Chondrocyte (in vitro differentiated cells): Measurements from ENCODE around the gene FBXL17. TPM values are rescaled to one million over a fixed set of nuclear protein-coding genes. Genes with fewer than 3 reads are reported as not detected.

Experiments
- DNase-seq: peaks from one replicate; pipeline ENCODE4 v3.0.0; 2021; ENCODE audit warnings: mixed read lengths, low spot score
- H3K27ac Mint-ChIP-seq: one replicate; pipeline ENCODE4 v1.8.0; 2021; ENCODE audit warnings: mild to moderate bottlenecking, moderate library complexity, mixed read lengths; ENCODE audit not compliant: unreplicated experiment
- H3K27me3 Mint-ChIP-seq: 2 replicates; pipeline ENCODE4 v1.8.0; 2021; ENCODE audit warnings: low read depth, mixed read lengths
- H3K36me3 Mint-ChIP-seq: 2 replicates; pipeline ENCODE4 v1.8.0; 2021; ENCODE audit warnings: low read depth, mixed read lengths
- H3K4me1 Mint-ChIP-seq: 2 replicates; pipeline ENCODE4 v1.8.0; 2021; ENCODE audit warnings: low read depth, mild to moderate bottlenecking, mixed read lengths
- H3K4me3 Mint-ChIP-seq: one replicate; pipeline ENCODE4 v1.8.0; 2021; ENCODE audit warnings: mild to moderate bottlenecking, moderate library complexity, mixed read lengths; ENCODE audit not compliant: unreplicated experiment
- H3K9me3 Mint-ChIP-seq: 2 replicates; pipeline ENCODE4 v1.8.0; 2021; ENCODE audit warnings: low read depth, mixed read lengths
- total RNA-seq: library from RNA; stranded (reverse); gene quantifications from 3 replicates; pipeline ENCODE4 v1.2.1, GENCODE V29; 2021
- TF ChIP-seq, protein P1 (sequence below): fragments of 200-600 bp; sonication (generic); IDR thresholded peaks from 2 replicates; pipeline ENCODE4 v1.5.0; 2021; ENCODE audit warnings: antibody characterized with exemption, mild to moderate bottlenecking, moderate library complexity

FBXL17 gene
- total RNA-seq, 1 donor from 2014 or later: 15.3 TPM

GRCh38 chr5:107969847-107970246 lies 412.1 kb downstream of the FBXL17 start:
- H3K27me3 Mint-ChIP-seq: no peaks in the 10 kb centered on the region
- H3K4me3 Mint-ChIP-seq: no peak overlapping the region
- TF ChIP-seq, protein P1, sequence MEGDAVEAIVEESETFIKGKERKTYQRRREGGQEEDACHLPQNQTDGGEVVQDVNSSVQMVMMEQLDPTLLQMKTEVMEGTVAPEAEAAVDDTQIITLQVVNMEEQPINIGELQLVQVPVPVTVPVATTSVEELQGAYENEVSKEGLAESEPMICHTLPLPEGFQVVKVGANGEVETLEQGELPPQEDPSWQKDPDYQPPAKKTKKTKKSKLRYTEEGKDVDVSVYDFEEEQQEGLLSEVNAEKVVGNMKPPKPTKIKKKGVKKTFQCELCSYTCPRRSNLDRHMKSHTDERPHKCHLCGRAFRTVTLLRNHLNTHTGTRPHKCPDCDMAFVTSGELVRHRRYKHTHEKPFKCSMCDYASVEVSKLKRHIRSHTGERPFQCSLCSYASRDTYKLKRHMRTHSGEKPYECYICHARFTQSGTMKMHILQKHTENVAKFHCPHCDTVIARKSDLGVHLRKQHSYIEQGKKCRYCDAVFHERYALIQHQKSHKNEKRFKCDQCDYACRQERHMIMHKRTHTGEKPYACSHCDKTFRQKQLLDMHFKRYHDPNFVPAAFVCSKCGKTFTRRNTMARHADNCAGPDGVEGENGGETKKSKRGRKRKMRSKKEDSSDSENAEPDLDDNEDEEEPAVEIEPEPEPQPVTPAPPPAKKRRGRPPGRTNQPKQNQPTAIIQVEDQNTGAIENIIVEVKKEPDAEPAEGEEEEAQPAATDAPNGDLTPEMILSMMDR: no peak
- H3K36me3 Mint-ChIP-seq: no peaks in the 10 kb centered on the region
- H3K9me3 Mint-ChIP-seq: no peaks in the 10 kb centered on the region
- DNase-seq: no peak
- no peak overlapping the region for H3K27ac Mint-ChIP-seq
- H3K4me1 Mint-ChIP-seq: peaks cover 28% of the 10 kb centered on the region

GRCh38 chr5:107968998-107969397 lies 412.9 kb downstream of the FBXL17 start:
- no peaks in the 10 kb centered on the region for H3K9me3 Mint-ChIP-seq
- peak overlapping the region; percentile 58 for H3K27ac Mint-ChIP-seq
- H3K4me1 Mint-ChIP-seq: peaks cover 23% of the 10 kb centered on the region
- no peaks in the 10 kb centered on the region for H3K36me3 Mint-ChIP-seq
- TF ChIP-seq, protein P1: no peak
- DNase-seq: no peak
- H3K4me3 Mint-ChIP-seq: no peak overlapping the region
- H3K27me3 Mint-ChIP-seq: no peaks in the 10 kb centered on the region

DNA sequence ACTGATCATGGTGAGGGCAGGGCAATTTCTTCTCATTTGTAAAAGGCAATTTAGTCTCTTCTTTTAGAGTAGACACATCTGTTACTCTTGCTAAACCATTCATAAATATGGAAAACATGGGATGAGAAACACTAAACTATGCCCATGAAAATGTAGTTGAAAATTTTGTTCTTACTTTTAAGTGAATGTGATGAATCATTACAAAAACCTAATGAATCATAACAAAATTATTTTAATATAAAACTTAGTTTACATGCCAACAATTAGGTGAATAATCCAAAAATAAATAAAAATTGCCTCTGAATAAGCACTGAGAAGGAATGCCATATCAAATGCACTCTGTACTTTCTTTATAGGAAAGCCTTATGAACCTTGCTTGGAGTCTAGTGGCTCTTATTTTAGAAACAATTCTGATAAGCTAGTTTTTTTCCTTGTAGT lies 413.5 kb downstream of the FBXL17 start:
- Mint-ChIP-seq H3K9me3 (no peaks in the 10 kb centered on the region), H3K27me3 (no peaks in the 10 kb centered on the region), H3K27ac (peak overlapping the region; percentile 58), H3K4me3 (no peak overlapping the region), H3K4me1 (peaks cover 23% of the 10 kb centered on the region), H3K36me3 (no peaks in the 10 kb centered on the region)
- TF ChIP-seq, protein P1: no peak
- DNase-seq: no peak

DNA sequence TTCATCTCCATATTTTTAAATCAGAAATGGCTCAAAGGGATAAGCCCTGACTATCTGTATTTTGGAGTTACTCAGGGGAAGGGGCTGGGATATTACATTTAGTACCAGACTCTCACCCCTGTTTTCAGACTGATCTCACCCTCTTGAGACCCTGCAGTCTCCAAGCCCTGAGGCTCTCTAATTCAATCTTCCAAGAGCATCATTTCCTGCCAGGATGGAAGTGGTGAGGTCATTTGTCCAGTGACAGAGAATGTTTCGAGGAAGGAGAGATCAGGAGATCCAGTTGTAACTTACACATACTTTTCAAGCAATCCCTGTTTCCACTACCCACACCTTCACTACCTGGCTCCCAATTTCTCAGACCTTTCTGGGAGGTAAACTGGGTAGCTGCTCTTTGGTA lies 415.7 kb downstream of the FBXL17 start:
- Mint-ChIP-seq H3K27ac (no peak overlapping the region), H3K36me3 (no peaks in the 10 kb centered on the region), H3K4me3 (no peak overlapping the region), H3K9me3 (no peaks in the 10 kb centered on the region), H3K4me1 (peaks cover 23% of the 10 kb centered on the region), H3K27me3 (no peaks in the 10 kb centered on the region)
- no peak for DNase-seq
- TF ChIP-seq, protein P1: no peak

GRCh38 chr5:107964722-107965121 lies 417.2 kb downstream of the FBXL17 start:
- peaks cover 18% of the 10 kb centered on the region for H3K4me1 Mint-ChIP-seq

More at GRCh38 chr5:107964722-107965121, 417.2 kb downstream of the FBXL17 start:
- no peak overlapping the region for H3K27ac Mint-ChIP-seq
- no peak for DNase-seq
- TF ChIP-seq, protein P1: no peak
- H3K27me3 Mint-ChIP-seq: no peaks in the 10 kb centered on the region
- H3K36me3 Mint-ChIP-seq: no peaks in the 10 kb centered on the region
- no peak overlapping the region for H3K4me3 Mint-ChIP-seq
- no peaks in the 10 kb centered on the region for H3K9me3 Mint-ChIP-seq
